Activated CD4-positive, alpha-beta T cell treated with anti-CD3 and anti-CD28 coated beads for 36 hours (primary cell): ENCODE results near the gene AKR1B1. TPM values are rescaled to one million over a fixed set of nuclear protein-coding genes. Genes with fewer than 3 reads are reported as not detected.

Source experiments
- ATAC-seq: fragments of 200-7000 bp; cut with Tn5 transposase; one replicate; pipeline ENCODE4 v1.10.0; 2021; ENCODE audit warnings: mild to moderate bottlenecking, moderate library complexity
- CTCF ChIA-PET: fragments of 350-600 bp; sonication (Branson Sonifier 250); formaldehyde crosslinking; loops from one replicate; lab custom pipeline; 2021; ENCODE audit warnings: antibody characterized with exemption; lab: Charles Lee
- POLR2A ChIA-PET: fragments of 350-600 bp; sonication (Branson Sonifier 250); formaldehyde crosslinking; loops from one replicate; lab custom pipeline; 2021; ENCODE audit warnings: antibody characterized with exemption, inconsistent platforms; lab: Charles Lee
- DNase-seq: peaks from one replicate; pipeline ENCODE4 v3.0.0-alpha.2; 2020
- H3K27ac Mint-ChIP-seq: one replicate; pipeline ENCODE4 v1.8.0; 2021; ENCODE audit warnings: mixed read lengths
- H3K27me3 Mint-ChIP-seq: one replicate; pipeline ENCODE4 v1.8.0; 2021; ENCODE audit warnings: mixed read lengths
- H3K36me3 Mint-ChIP-seq: one replicate; pipeline ENCODE4 v1.8.0; 2021; ENCODE audit warnings: low read depth, mixed read lengths
- H3K4me1 Mint-ChIP-seq: one replicate; pipeline ENCODE4 v1.8.0; 2021; ENCODE audit warnings: mixed read lengths
- H3K4me3 Mint-ChIP-seq: one replicate; pipeline ENCODE4 v1.8.0; 2021; ENCODE audit warnings: mild to moderate bottlenecking, moderate library complexity, mixed read lengths
- H3K9me3 Mint-ChIP-seq: one replicate; pipeline ENCODE4 v1.8.0; 2021; ENCODE audit warnings: low read depth, mixed read lengths
- intact Hi-C, 2 experiments: fragments of 100-400 bp; cut with DNase I in 1 of 2; cut with micrococcal nuclease in 1 of 2; formaldehyde crosslinking; loops; one replicate each; pipeline versions ENCODE4 v1.14.2 to v1.15.1; 2022 to 2024; cut with DNase I, micrococcal nuclease
- total RNA-seq, 2 experiments: library from RNA; stranded (reverse); gene quantifications; one replicate each; pipeline ENCODE4 v1.2.3, GENCODE V29; 2021

Gene AKR1B1
- total RNA-seq, 2 experiments from 2014 or later = 88.1 to 120 TPM

DNA sequence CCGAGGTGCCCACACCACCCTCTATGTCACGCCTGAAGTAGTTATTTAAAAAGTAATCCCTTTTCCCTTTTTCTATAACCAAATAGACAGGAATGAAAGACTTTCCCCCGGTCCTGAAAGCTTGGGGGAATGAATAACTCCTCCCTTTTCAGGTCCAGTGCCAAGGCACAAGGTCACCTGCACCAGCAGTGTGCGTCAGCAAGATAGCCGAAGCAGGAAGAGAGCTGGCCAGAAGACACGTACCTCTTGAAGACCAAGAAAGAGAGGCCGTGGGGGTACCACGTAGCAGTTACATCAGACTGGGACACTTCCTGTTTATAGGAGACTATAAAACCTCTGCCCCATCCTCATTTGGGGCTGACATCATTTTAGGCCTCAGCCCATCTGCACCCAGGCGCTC lies 10.7 kb upstream of the AKR1B1 start:
- ATAC-seq (no peak), DNase-seq (no peak)
- POLR2A ChIA-PET = no interaction called here
- intact Hi-C loops = no loop called here
- Mint-ChIP-seq H3K27ac (no peak overlapping the region), H3K36me3 (peaks cover 4% of the 10 kb centered on the region), H3K4me3 (no peak overlapping the region), H3K27me3 (no peaks in the 10 kb centered on the region), H3K9me3 (peaks cover 7% of the 10 kb centered on the region), H3K4me1 (peaks cover 2% of the 10 kb centered on the region)
- CTCF ChIA-PET = interaction anchor here (0.7 to 0.8 kb wide), 2 partner anchors 17 to 64 kb away, joined by 3 read pairs; no protein-coding TSS in a partner anchor

DNA sequence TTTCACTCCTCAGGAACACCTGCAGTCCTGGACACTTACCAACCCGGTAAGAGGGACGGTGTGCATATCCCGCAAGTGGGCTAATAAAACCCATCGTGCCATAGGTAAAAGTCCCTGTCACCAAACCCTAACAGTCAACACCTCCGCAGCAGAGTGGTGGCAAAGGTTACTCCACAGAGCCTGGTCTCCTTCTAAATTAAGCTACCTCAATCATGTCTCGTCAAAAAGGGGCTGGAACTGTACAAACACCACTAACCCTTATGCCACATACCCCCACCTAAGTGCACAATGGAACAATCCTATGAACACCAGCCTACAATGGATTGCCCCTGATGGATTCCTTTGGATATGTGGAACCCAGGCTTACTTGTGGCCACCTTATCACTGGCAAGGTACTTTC lies 9.6 kb upstream of the AKR1B1 start:
- intact Hi-C loops = no loop called here
- CTCF ChIA-PET = interaction anchor here (1.2 kb wide), 1 partner anchor 15 kb away, joined by 3 read pairs; no protein-coding TSS in a partner anchor

DNA sequence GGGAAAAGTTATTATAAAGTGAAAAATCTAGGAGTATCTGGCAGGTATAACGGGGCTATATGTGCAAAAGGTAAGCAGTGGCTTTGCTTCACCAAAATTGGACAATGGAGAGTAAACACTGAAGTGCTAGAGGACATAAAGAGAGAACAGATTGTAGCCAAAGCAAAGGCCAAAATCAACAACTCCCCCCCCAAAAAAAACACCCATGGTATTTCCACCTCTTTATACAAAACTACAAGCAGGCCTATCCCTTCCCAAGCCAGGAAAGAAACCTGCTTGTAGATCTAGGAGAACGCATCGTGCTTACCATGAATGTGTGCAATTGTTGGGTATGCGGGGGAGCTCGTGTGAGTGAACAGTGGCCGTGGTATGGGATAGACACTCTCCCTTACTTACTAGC lies 9.2 kb upstream of the AKR1B1 start:
- Mint-ChIP-seq H3K27me3 (no peaks in the 10 kb centered on the region), H3K36me3 (peaks cover 7% of the 10 kb centered on the region), H3K9me3 (peaks cover 13% of the 10 kb centered on the region), H3K27ac (no peak overlapping the region), H3K4me3 (no peak overlapping the region), H3K4me1 (no peaks in the 10 kb centered on the region)
- intact Hi-C loops = no loop called here
- DNase-seq = no peak
- ChIA-PET CTCF (interaction anchor here (1.2 kb wide), 1 partner anchor 15 kb away, joined by 3 read pairs; no protein-coding TSS in a partner anchor), POLR2A (no interaction called here)
- no peak for ATAC-seq

More for the DNA sequence above, 9.6 kb upstream of the AKR1B1 start:
- ATAC-seq (no peak), DNase-seq (no peak)
- POLR2A ChIA-PET = no interaction called here
- no peaks in the 10 kb centered on the region for H3K4me1 Mint-ChIP-seq
- peaks cover 7% of the 10 kb centered on the region for H3K36me3 Mint-ChIP-seq
- peaks cover 13% of the 10 kb centered on the region for H3K9me3 Mint-ChIP-seq
- H3K27me3 Mint-ChIP-seq = no peaks in the 10 kb centered on the region
- H3K4me3 Mint-ChIP-seq = no peak overlapping the region
- H3K27ac Mint-ChIP-seq = no peak overlapping the region

DNA sequence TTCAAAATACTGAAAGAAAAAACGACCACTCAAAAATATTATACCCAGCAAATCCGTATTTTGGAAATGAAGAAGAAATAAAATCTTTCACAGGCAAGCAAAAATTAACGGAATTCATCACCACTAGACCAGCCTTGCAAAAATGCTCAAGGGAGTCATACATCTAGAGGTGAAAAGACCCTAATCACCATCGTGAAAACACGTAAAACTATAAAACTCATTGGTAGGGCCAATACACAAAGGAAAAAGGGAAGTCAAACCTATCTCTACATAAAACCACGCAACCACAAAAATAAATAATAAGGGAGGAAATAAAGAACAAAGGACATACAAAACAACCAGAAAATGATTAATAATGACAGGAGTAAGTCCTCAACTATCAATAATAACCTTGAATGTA lies 6.6 kb upstream of the AKR1B1 start:
- peaks cover 13% of the 10 kb centered on the region for H3K9me3 Mint-ChIP-seq
- POLR2A ChIA-PET = no interaction called here
- no peak for DNase-seq
- no peaks in the 10 kb centered on the region for H3K27me3 Mint-ChIP-seq
- no peak overlapping the region for H3K4me3 Mint-ChIP-seq
- no peak overlapping the region for H3K27ac Mint-ChIP-seq
- ATAC-seq = no peak
- H3K4me1 Mint-ChIP-seq = peaks cover 3% of the 10 kb centered on the region
- peaks cover 7% of the 10 kb centered on the region for H3K36me3 Mint-ChIP-seq
- CTCF ChIA-PET = interaction anchor here (0.5 to 1.4 kb wide), 2 partner anchors 83 to 1353 kb away, joined by 3 read pairs; partner anchors contain the start of gene AKR1B15
- intact Hi-C loops = no loop called here

DNA sequence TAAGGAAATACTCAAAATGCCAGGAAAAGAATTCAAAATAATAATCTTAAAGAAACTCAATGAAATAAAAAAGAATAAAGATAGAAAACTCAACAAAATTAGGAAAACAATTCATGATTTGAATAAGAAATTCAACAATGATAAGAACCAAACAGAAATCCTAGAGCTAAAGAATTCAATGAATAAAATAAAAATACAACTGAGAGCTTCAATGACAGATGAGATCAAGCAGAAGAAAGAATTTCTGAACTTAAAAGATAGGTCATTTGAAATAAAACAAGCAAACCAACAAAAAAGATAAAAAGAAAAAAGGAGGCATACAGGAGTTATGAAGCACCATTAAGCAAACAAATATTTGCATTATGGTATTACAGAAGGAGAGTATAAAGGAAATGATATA lies 5.6 kb upstream of the AKR1B1 start:
- CTCF ChIA-PET = no interaction called here
- DNase-seq = no peak
- ATAC-seq = no peak
- H3K9me3 Mint-ChIP-seq = peaks cover 13% of the 10 kb centered on the region
- intact Hi-C loops = no loop called here
- POLR2A ChIA-PET = interaction anchor here (0.9 kb wide), 1 partner anchor 12 kb away, joined by 3 read pairs; no protein-coding TSS in a partner anchor
- H3K36me3 Mint-ChIP-seq = peaks cover 7% of the 10 kb centered on the region
- peaks cover 10% of the 10 kb centered on the region for H3K4me1 Mint-ChIP-seq
- no peak overlapping the region for H3K4me3 Mint-ChIP-seq
- H3K27ac Mint-ChIP-seq = no peak overlapping the region
- no peaks in the 10 kb centered on the region for H3K27me3 Mint-ChIP-seq

DNA sequence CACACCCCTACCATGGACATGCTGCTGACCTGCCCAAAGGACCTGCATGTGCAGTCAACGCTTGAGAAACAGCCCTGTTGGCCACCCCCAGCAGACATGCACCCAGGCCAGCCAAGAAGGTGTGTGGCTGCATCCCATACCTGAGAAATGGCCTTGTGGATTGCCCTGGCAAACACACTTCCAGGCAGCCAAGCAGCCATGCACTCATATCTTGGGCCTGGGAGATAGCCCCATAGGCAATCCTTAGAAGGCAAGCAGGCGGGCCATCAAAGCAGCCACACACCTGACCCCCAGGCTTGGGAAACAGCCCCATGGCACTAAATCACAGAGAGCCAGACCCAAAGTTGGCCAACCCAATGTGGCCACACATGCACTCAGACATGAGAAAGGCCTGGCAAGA lies 4.9 kb upstream of the AKR1B1 start:
- no peak for ATAC-seq
- Mint-ChIP-seq H3K27ac (no peak overlapping the region), H3K4me1 (peaks cover 14% of the 10 kb centered on the region), H3K27me3 (no peaks in the 10 kb centered on the region), H3K9me3 (peaks cover 13% of the 10 kb centered on the region), H3K4me3 (no peak overlapping the region), H3K36me3 (peaks cover 7% of the 10 kb centered on the region)
- POLR2A ChIA-PET = no interaction called here
- CTCF ChIA-PET = no interaction called here
- intact Hi-C loops = no loop called here
- no peak for DNase-seq

DNA sequence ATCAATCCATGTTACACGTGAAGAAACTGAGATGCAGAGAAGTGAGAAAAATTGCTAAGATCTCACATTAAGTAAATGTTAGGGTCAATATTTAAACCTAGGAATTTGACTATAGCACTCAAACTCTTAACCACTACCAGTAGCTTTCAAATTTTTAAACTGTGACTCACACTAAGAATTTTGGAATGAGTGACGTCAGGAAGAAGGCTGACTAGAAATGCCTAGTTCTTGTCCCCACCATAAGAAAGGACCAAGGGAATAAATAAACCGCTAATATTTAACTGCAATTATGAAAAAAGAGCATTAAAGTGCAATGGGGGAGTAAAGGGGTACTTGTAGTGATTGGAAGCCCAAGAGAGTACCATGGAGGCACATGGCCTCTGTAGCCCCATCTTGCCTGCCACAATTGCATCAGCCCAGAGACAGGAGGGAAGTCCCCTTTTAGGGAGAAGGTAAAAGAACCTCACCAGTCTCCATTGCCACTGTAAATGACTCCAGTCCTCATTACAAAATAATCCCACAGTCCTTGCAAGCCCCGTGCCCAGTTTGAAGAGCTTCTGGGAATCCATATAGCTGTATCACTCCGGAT lies 3.5 kb upstream of the AKR1B1 start:
- peaks cover 10% of the 10 kb centered on the region for H3K36me3 Mint-ChIP-seq
- no peak overlapping the region for H3K4me3 Mint-ChIP-seq
- ChIA-PET POLR2A (no interaction called here), CTCF (no interaction called here)
- ATAC-seq (no peak), DNase-seq (no peak)
- peaks cover 23% of the 10 kb centered on the region for H3K4me1 Mint-ChIP-seq
- H3K27ac Mint-ChIP-seq = no peak overlapping the region
- intact Hi-C loops = no loop called here
- H3K27me3 Mint-ChIP-seq = no peaks in the 10 kb centered on the region
- H3K9me3 Mint-ChIP-seq = peaks cover 13% of the 10 kb centered on the region

DNA sequence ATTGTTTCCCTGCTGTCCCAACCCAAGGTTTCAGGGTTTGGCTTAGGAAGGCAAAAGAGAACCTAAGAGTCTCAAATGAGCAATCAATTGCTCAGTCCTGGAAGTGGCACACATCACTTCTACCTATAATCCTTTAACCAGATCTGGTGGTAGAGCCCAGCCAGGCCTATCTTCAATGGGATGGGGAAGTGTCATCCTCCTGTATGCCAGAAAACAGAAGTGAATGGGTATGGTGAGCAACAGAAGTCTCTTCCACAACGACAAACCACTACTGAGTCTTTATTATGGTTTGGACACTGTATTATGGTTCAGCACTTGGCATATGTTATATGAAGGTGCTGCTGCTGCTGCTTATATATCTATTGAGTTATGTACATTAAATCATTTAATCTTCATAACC lies 3.0 kb upstream of the AKR1B1 start:
- DNase-seq (no peak), ATAC-seq (no peak)
- H3K9me3 Mint-ChIP-seq = peaks cover 13% of the 10 kb centered on the region
- no peak overlapping the region for H3K4me3 Mint-ChIP-seq
- H3K27me3 Mint-ChIP-seq = no peaks in the 10 kb centered on the region
- H3K4me1 Mint-ChIP-seq = peaks cover 25% of the 10 kb centered on the region
- ChIA-PET CTCF (interaction anchor here (1.0 to 4.4 kb wide), 2 partner anchors 18 to 29 kb away, joined by 3 to 30 read pairs; no protein-coding TSS in a partner anchor), POLR2A (no interaction called here)
- intact Hi-C loops = no loop called here
- no peak overlapping the region for H3K27ac Mint-ChIP-seq
- peaks cover 13% of the 10 kb centered on the region for H3K36me3 Mint-ChIP-seq

DNA sequence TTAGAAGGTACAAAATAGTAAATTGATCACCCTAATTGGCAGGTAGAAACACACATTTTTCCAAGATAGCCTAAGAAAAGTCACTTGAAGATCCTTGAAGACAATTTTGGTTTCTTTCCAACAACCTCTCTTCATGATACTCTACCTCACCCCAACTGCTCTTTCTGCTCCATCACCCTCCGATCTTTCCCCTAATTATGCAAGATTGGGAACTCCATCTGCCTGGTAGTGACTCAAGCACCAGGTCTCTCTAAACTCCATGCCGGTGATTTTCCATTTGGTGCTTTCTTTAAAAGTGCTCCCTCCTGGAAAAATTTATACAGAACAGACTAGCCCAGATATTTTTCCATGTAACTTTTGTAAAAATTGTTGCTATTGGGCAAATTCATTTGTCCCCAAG lies 1.1 kb upstream of the AKR1B1 start:
- CTCF ChIA-PET = interaction anchor here (0.5 to 4.4 kb wide), 3 partner anchors 13 to 458 kb away, joined by 3 to 30 read pairs (median 9); no protein-coding TSS in a partner anchor
- intact Hi-C loops = loop anchor here (1.0 to 5.0 kb wide), 7 partner anchors 28 to 1378 kb away; partner anchors contain the start of genes SLC35B4 (in 2 of the 2), AGBL3 (in 1 of the 2), BPGM (in 1 of the 2) and CHCHD3 (in 1 of the 2)

DNA sequence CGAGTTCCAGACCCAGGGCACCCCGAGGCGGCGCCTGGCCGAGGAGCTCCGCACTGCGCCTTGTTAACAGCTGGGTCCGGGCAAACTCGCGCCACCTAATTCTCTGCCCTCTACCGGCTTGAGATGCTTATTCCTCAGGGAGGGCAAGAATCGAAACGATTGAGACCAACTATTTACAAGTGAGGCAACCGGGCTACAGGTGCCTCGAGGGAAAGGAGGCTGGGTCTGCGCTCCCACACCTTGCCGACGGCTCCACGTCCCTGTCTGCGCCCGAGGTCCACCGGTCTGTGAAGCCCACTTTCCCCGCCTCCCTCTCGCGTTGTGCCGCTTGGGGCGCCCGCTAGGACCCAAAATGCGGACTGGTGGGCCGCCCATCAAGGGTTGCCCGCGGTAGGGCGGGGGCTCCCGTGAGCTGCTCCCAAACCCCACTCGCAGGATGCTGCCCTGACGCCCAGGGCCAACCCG lies 527 bp downstream of the AKR1B1 start:
- ChIA-PET CTCF (interaction anchor here (0.9 to 4.4 kb wide), 11 partner anchors 9 to 495 kb away, joined by 3 to 30 read pairs (median 5); partner anchors contain the start of gene SLC35B4), POLR2A (interaction anchor here (0.8 kb wide), 1 partner anchor 20 kb away, joined by 3 read pairs; no protein-coding TSS in a partner anchor)
- peak overlapping the region; percentile 67 for H3K27ac Mint-ChIP-seq
- H3K27me3 Mint-ChIP-seq = no peaks in the 10 kb centered on the region
- H3K9me3 Mint-ChIP-seq = no peaks in the 10 kb centered on the region
- H3K4me1 Mint-ChIP-seq = peaks cover 57% of the 10 kb centered on the region
- DNase-seq (peak; percentile 68), ATAC-seq (peak; percentile 45)
- intact Hi-C loops = loop anchor here (2.0 to 5.0 kb wide), 4 partner anchors 142 to 1376 kb away; partner anchors contain the start of genes SLC35B4 (in 2 of the 2), AGBL3 (in 1 of the 2), BPGM (in 1 of the 2) and CHCHD3 (in 1 of the 2)
- peaks cover 16% of the 10 kb centered on the region for H3K36me3 Mint-ChIP-seq
- H3K4me3 Mint-ChIP-seq = peak overlapping the region; percentile 83

More for the DNA sequence above, 1.1 kb upstream of the AKR1B1 start:
- Mint-ChIP-seq H3K4me1 (peaks cover 41% of the 10 kb centered on the region), H3K9me3 (peaks cover 7% of the 10 kb centered on the region), H3K27me3 (no peaks in the 10 kb centered on the region), H3K27ac (peak overlapping the region; percentile 34), H3K36me3 (peaks cover 20% of the 10 kb centered on the region), H3K4me3 (no peak overlapping the region)
- ATAC-seq (no peak), DNase-seq (no peak)
- POLR2A ChIA-PET = no interaction called here

DNA sequence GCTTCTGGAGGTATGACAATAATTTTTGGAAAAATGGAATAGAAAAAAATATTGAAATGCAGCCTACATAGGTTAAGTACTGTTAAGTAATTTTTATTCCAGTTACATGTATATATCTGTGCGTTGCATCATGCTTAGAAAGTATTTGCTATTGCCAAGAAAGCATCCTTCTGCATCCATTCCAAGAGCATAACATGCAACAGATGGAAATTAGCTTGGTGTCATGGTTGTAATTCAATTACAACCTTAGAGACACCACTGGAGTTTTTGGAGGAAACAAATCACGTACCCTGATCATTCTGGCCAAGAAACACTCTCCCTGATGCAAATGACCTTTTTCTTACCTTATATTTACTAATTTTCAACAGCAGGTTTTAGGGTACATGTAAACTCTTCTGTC lies 1.7 kb downstream of the AKR1B1 start:
- H3K4me1 Mint-ChIP-seq = peaks cover 54% of the 10 kb centered on the region
- intact Hi-C loops = loop anchor here in 1 of 2 experiments (5.0 kb wide), 2 partner anchors 190 to 1375 kb away; partner anchors contain the start of genes BPGM and CHCHD3
- peak overlapping the region; percentile 83 for H3K4me3 Mint-ChIP-seq
- ATAC-seq (no peak), DNase-seq (no peak)
- no peaks in the 10 kb centered on the region for H3K9me3 Mint-ChIP-seq
- ChIA-PET POLR2A (interaction anchor here (0.9 to 1.2 kb wide), 2 partner anchors 25 to 32 kb away, joined by 3 to 5 read pairs; no protein-coding TSS in a partner anchor), CTCF (interaction anchor here (0.7 to 4.4 kb wide), 8 partner anchors 10 to 401 kb away, joined by 3 to 30 read pairs (median 6); partner anchors contain the start of gene SLC35B4)
- no peaks in the 10 kb centered on the region for H3K27me3 Mint-ChIP-seq
- H3K27ac Mint-ChIP-seq = no peak overlapping the region
- H3K36me3 Mint-ChIP-seq = peaks cover 16% of the 10 kb centered on the region
